GM18505 (cell line): Measurements from ENCODE around the gene RNGTT.
"Not testable (repeated sequence)": the region's sequence is repeated elsewhere in the genome, so short reads cannot be mapped to it uniquely, and the experiment has no call there.

Experiments
- ATAC-seq: cut with Tn5 transposase; IDR thresholded peaks from one replicate; pipeline ENCODE4 v1.9.1; 2021; ENCODE audit not compliant: unreplicated experiment
- POLR2A ChIP-seq: IDR thresholded peaks from 4 replicates; pipeline ENCODE4 v1.6.1; 2011; ENCODE audit warnings: borderline replicate concordance; ENCODE audit not compliant: insufficient read depth, insufficient read length; ENCODE audit errors: extremely low read depth

Gene RNGTT

DNA sequence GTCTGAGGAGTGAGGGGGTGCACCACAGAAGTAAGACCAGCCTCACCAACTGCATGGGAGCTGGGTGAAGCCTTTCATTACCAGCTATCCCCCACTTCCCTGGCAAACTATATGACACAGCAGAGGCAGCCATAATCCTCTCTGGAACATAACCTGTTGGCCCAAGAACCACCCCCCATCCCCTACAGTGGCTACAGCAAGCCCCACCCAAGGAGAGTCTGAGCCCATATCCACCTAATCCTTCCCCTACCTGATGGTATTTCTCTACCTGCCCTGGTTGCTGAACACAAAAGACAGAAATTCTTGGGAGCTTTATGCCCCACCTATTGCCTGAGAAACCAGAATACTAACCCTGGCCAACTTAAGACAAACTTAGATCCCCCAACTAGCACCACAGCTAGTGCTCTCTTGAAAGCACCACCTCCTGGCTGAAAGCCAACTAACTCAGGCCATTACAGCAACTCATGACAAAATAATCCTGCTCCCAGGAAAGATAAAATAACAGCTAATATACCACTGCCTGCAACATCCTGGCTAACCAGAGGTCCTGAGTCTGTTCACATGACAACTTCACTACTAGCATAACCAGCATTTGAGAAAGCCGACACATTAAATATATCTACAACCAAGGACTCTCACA is 11.2 kb downstream of the RNGTT start:
- TF ChIP-seq POLR2A = no peak
- ATAC-seq = no peak

DNA sequence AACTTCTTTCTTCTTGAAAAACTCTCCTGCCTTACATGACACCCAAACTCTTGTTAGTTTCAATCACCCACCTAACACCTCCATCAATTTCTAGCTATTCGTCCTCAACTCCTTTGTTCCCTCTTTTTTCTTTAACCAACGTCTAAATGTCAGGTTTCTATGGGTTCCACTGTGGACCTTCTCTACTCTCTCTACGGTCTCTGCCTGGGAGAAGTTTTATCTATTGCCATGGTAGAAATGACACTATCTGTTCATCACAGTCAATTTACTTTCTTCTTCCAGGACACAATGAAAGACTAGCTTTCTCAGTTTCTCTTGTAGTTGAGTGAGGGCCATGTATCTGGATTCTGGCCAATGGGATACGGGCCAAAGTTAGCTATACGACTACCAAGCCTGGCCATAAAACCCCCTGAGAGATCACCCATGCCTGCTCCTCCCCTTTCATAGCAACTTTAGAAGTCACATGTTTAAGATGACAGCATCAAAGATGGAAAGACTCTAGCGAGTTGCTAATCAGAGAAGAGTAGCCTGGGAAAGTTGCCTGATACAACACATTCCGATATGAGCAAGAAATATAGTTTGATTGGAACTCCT is 17.9 kb downstream of the RNGTT start:
- no peak for TF ChIP-seq POLR2A
- no peak for ATAC-seq

DNA sequence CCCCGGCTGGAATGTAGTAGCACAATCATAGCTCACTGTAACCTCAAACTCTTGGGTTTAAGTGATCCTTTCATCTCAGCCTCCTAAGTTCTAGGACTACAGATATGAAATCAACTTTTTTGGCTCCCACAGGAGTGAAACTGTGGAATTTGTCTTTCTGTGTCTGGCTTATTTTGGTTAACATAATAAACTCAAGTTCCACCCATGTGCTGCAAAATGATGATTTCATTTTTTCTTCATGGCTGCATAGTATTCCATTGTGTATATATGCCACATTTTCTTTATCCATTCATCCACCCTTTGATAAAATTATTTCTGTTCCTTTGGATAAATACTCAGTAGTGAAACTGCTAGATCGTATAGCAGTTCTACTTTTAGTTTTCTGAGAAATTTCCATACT is 29.9 kb downstream of the RNGTT start:
- ATAC-seq = no peak
- no peak for TF ChIP-seq POLR2A

DNA sequence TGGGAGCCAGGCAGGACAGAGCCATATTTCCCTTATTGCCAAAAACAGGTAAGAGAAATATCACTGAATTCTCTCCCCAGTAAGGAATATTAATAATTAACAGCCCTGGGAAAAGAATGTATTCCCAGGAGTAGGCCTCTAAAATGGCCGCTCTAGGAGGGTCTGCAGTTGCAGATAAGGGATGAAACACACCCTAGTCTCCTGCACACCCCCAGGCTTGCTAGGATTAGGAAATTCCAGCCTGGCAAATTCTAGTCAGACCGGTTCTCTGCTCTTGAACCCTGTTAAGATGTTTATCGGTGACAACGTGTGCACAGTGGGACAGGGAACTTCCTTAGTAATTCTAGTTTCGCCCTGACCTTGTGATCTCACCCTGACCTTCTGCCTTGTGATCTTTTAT is 31.4 kb downstream of the RNGTT start:
- not testable (repeated sequence) for ATAC-seq

DNA sequence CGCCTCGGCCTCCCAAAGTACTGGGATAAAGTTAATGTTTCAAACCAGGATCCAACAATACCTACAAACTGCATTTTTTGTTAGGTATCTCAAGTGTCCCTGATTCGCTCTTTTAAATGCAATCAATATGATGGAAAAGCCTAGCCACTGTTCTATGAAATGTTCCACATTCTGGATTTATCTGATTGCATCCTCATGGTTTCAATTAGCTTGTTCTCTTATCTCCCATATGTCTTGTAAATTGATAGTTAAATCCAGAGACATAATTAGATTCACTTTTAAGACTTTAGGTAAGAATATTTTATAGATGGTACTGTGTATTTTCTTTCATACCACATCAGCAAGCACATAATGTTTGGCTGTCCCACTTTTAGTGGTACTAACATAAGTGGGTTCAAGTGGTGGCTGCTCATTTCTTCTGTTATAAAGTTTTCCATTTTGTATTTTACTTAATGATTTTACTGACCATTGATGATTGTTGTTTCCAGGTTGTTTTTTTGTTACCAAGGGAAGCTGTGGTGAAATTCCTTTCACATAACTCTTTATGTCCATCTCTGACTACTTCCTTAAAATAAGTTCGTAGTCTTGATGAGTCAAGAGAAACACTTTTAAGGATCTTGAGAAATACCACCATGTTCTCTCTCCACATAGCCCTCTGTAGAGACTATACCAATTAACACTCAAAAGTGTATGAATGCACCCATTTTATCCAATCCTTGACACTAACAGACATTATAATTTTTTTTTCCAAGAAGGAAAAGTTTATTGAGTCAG is 40.5 kb downstream of the RNGTT start:
- no peak for ATAC-seq
- TF ChIP-seq POLR2A = no peak

DNA sequence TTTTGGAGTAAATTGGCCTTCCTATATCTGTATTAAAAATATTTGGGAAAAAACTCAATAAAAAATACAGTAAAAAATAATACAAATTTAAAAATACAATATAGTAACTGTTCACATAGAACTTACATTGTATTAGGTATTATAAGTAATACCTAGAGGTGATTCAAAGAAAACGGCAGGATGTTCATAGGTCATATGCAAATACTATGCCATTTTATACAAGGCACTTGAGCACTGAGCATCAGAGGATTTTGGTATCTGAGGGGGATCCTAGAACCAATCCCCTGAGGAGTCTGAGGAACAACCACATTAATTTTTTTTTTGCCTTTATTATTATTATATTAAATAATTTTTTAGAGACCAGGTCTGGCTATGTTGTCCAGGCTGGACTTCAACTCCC is 41.7 kb downstream of the RNGTT start:
- no peak for ATAC-seq
- no peak for TF ChIP-seq POLR2A

DNA sequence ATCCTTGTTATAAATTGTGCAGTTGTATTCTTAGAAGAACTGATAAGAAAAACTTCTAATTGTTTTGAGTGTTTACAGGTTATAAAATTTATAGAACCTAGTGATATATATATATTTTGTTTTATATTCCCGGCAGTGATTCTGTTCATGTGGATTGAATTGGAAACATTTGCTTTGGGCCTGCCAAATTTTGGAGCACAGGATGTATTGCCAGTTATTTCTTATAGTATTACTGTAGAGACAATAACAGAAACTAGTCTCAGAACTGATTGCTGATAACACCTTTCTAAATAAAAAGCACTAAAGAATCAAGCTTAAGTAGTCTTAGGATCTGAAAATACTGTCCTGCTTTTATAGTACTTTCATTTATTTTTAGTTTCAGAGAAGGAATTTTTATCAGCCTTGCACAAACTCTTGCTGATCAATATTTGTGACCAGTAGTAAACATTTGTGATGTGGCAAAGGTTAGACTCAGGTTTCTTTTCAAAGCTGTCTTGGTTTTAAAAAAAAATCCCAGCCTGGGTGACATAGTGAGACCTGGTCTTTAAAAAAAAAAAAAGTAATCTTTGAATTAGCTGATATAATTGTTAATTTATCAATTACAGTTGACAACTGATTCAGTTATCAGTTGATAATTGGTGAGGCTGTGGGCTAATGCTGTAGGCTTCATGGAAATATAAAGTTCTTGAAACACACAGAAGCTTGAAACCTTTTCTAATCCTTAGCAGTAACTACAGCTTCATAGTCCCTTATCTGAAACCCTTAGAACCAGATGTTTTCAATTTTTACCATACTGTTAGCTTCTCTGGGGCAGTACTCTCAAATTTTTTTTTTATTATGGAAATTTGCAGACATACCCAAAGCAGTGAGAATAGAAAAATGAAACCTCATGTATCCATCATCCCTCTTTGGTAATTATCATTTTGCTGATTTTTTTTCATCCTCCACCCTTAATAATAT is 42.4 kb downstream of the RNGTT start:
- ATAC-seq = no peak
- TF ChIP-seq POLR2A = no peak

DNA sequence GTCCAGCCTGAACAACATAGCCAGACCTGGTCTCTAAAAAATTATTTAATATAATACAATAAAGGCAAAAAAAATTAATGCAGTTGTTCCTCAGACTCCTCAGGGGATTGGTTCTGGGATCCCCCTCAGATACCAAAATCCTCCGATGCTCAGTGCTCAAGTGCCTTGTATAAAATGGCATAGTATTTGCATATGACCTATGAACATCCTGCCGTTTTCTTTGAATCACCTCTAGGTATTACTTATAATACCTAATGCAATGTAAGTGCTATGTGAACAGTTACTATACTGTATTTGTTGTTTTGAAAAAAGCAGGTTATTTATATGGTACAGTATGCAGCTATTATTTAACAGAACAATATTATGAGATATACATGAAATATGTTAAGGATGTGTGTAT is 43.3 kb downstream of the RNGTT start:
- ATAC-seq = no peak
- no peak for TF ChIP-seq POLR2A

DNA sequence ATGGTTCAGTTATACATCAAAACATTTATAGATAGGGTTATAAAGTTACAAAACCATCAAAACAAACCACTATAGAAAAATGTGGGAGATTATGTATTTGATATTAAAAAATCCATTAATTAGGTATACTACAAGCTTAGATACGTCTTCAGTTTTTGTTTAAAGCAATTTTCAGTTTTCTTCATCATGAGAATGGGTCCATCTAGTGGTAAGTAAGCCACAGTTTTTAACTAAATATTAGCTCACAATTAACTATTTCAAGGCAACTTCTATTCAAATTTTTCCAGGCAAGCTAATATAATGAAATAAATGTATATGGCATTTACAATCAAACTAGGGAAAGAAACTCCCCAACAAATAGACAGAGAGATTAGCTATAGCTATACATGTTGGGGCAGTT is 44.4 kb downstream of the RNGTT start:
- ATAC-seq = no peak
- TF ChIP-seq POLR2A = no peak

DNA sequence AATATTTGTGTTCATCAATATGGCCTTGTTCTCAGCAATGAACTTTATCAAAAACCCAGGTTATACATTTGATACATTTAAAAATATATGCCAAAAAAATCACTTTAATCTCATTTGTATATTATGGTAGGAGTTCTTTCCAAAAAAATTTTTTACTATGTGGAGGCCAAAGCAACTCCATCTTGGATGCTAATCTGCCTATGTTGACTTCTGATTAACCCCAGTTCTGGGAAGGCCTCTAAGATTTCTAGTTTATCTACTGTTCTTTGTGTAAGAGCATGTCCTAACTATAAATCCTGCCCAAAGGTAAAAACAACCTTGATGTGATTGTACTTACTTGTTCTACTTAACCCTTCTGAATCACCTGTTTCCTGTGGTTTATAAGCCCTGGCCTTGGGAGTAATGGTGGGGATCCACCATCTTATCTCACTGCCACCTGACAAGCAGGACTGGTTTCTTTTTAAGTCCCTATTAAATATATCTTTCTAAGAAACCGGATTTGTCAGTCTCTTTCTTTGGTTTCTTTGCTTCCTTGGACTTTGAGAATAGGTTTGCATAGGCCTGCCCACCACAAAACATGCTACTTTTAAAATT is 46.7 kb downstream of the RNGTT start:
- TF ChIP-seq POLR2A = no peak
- ATAC-seq = no peak

DNA sequence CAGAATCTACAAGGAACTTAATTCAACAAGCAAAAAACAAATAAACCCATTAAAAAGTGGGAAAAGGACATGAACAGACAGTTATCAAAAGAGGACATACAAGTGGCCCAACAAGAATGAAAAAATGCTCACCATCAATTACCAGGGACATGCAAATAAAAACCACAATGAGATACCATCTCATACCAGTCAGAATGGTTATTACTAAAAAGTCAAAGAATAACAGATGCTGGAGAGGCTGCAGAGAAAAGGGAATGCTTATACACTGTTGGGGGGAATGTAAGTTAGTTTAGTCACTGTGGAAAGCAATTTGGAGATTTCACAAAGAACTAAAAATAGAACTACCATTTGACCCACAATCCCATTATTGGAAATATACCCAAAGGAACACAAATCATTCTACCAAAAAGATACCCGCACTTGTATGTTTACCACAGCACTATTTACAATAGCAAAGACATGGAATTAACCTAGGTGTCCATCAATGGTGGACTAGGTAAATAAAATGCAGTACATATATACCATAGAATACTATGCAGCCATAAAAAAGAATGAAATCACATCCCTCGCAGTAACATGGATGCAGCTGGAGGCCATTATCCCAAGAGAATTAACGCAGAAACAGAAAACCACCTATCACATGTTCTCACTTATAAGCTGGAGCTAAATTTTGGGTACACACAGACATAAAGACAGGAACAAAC is 48.4 kb downstream of the RNGTT start:
- TF ChIP-seq POLR2A = no peak
- no peak for ATAC-seq

DNA sequence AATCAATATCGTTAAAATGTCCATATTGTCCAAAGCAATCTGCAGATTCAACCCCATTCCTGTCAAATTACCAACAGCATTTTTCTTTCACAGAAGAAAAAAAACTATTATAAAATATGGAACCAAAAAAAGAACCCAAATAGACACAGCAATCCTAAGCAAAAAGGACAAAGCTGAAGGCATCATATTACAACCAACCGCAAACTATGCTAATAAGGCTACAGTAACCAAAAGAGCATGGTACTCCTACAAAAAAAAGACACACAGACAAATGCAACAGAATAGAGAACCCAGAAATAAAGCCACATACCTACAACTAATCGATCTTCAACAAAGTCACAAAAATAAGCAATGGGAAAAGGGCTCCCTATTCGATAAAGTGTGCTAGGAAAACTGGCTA is 49.2 kb downstream of the RNGTT start:
- no peak for TF ChIP-seq POLR2A
- ATAC-seq = no peak
